ENCODE results near the gene OLFML3.
"Not testable (repeated sequence)": the region's sequence is repeated elsewhere in the genome, so short reads cannot be mapped to it uniquely, and the experiment has no call there.

The OLFML3 gene

DNA sequence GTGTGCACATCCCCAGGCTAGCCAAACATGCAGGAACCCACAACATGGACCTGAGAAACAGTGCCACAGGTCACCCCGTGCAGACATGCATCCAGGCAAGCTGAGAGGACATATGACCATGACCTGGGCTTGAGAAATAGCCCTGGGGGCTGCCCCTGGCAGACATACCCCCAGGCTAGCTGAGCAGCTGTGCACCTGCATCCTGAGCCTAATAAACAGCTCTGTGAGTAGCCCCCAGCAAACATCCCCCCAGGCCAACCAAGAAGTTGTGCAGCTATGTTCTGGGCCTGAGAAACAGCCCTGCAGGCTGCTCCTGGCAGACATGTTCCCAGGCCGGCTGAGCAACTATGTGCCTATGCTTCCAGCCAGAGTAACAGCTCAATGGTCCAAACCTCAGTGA, 14.5 kb downstream of the OLFML3 start:
- DNase-seq: no peak

DNA sequence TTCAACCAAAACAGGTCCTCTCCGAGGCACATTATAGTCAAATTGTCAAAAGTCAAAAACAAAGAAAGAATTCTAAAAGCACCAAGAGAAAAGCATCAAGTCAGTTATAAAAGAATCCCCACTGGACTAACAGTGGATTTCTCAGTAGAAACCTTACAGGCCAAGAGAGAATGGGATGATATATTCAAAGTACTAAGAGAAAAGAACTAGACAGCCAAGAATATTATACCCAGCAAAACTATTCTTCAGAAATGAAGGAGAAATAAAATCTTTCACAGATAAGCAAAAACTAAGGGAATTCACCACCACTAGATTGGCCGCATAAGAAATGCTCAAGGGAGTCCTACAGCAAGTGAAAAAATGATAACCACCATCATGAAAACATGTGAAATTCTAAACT, 16.1 kb downstream of the OLFML3 start:
- DNase-seq: no peak

DNA sequence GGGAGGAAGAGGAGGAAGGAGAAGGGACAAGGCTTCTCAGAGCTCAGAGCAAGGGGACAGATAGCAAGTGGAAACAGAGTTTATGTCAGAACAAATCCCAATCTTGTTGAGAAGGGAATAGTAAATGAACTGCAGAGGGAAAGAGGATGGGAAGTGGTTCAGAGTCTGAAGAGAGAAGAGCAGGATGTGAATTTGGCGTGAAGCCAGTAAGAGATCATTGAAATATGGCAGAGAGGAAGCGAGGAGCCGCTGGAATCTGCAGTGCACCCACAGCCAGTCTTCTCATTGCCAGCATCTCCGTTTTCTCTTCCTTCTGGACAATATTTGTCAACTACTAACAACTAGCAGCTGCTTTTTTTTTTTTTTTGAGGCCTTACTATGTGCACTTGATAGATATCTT, 19.1 kb downstream of the OLFML3 start:
- DNase-seq: no peak

DNA sequence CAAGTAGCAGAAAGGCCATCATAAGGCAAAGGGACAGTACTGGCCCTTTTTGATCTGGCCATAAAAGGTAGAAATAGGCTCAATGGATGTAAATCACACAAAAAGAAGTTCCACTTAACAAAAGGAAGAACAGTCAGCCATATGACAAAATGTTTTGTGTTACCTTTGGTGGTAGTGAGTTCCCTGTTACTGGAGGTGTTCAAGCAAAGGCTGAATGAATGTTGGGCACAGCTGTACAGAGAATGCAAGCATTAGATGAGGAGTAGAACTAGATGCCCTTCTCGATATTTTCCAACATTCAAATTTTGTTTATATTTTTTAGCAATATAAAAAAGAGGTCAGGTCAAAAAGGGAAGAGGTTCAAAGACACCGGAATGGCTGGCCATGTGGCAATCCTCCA, 20.0 kb downstream of the OLFML3 start:
- DNase-seq: no peak

DNA sequence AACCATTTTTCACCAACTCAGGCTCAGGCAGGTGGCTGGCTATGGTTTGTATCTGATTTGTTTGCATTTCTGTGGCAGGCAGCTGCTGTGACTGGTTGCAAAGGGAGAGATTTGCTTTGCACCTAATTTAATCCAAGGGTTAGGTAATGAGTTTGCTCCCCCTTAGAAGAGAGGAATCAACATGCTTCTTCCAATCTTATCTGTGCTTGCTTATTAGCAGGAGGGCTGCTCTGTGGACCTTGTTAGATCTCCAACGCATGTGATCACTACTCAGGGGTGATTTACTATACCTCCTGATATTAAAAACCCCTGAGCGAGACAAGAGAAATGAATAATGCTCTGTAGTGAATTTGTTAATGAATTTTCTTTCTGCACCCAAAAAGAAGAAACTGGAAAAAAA, 20.5 kb downstream of the OLFML3 start:
- DNase-seq: no peak

DNA sequence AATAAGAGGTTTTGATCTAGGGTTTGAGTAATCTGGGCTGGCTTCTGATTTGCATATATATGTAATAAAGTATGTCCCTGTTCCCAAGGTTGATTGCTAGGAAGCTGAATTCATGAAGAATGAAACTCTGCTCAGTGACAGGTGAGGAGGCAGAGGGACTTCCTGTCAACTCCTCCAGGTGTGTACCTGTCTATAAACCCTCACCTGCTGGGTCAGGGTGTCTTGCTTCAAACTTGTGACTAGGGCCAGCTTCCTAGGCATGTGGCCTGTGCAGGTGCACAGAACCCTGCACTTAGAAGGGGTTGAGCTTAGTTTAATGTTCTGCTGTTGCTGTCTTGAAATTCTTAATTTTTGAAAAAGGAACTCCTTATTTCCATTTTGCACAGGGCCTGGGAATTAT, 21.1 kb downstream of the OLFML3 start:
- DNase-seq: no peak

DNA sequence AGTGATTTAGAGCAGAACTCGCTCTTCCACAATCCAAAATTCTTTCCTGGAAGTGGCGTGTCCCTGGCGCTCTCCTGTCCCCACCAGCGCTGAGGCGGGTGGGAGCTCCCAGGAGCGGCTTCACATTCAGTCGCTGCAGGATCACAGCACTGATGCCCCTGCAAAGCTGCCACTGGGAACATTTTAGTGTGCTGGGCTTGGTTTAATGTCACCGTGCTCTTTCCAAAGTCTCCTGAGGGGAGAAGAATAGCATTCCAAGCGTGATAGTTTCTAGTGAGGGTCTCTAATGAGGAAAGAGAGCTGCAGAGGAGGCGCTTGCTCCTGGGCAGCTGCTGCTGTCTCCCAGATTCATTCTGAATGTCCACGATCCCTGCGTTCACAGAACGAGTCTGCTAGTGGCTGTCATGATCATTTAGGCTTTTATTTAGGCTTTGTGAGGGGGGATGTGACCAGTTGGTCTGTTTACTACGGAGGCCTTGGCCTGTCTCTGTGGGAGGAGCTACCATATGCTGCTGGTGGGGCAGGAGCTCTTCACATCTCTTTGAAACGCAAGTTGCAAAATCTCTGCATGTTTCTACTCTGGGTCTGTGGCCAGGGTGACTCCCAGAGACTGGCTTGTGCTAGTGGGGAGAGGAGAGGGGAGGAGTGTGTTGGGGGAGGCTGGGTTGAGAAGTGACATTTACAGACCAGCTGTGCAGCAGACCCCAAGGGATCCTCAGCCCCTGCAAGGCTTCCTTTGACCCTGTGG, 23.4 kb downstream of the OLFML3 start:
- DNase-seq: no peak

DNA sequence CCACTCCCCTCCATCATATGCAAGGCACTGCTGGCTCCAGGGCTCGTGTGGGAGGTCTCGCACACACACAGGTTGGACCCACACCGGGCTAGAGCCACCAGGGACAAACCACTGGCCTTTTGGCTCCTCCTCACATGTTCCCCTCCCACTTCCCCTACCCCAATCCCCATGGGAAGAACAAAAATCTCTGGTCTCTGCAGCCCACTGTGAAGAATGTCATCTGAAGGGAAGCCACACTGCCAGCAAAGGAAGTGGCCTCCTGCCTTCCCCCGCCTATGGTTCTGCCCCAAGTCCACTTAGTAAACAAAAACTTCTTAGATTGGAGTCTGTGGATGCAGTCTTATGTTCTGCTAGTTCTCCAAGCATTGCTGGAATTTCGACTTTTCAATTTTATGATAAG, 24.2 kb downstream of the OLFML3 start:
- no peak for DNase-seq

DNA sequence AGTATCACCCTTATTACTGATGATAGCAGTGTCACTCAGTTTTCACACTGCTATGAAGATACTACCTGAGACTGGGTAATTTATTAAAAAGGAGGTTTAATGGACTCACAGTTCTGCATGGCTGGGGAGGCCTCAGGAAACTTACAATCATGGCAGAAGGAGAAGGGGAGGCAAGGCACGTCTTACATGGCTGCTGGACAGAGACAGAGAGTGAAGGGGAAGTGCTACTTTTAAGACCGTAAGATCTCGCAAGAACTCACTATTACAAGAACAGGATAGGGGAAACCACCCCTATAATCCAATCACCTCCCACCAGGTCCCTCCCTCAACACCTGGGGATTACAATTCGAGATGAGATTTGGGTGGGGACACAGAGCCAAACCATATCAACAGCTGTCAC, 27.6 kb downstream of the OLFML3 start:
- DNase-seq: not testable (repeated sequence)

DNA sequence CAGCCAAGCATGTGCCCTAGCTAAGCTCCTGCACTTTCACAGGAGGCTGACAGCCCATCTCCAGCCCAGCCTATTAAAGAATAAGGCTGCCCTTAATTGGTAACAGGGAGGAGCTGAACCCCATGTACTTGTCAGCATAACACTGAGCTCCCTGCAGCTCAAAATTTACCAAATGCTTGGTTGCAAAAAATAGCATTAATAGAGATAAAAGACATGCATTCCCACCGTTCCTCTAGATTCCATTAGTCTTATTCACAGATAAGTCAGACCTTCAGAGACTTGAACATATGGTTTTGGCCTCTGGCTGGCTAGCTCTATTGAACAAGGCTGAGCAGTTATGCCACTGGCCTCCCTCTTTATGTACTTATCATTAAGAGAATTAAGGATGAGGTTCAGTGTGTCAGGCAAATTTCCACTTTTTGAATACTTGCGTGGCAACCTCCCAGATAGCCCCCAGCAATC, 29.2 kb downstream of the OLFML3 start:
- DNase-seq: no peak

DNA sequence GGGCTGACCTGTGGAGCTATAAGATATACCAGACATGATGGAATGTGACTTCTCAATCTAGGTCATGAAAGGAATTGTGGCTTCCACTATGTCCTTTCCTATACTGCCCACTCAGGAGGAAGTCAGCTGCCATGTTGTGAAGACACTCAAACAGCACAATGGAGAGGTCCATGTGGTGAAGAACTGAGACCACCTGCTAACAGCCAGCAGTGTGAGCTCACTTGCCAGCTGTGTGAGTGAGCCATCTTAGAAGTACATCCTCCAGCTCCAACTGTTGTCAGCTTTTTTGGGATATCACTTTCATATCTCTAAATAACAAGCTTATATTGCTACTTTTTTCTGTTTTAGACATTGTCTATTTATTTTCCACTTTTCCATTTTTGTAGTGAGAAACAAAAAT, 29.7 kb downstream of the OLFML3 start:
- no peak for DNase-seq

DNA sequence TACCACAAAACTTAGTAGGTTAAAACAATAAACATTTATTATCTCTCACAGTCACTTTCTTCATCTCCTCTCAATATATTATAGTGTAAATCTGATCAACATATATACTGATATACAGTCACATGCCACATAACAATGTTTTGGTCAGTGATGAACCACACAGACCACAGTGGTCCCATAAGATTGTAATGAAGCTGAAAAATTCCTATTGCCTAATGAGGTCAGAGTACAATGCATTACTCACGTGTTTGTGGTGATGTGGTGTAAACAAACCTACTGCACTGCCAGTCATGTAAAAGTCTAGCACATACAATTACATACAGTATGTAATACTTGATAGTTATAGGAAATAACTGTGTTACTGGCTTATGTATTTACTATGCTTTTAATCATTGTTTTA, 30.1 kb downstream of the OLFML3 start:
- DNase-seq: no peak

DNA sequence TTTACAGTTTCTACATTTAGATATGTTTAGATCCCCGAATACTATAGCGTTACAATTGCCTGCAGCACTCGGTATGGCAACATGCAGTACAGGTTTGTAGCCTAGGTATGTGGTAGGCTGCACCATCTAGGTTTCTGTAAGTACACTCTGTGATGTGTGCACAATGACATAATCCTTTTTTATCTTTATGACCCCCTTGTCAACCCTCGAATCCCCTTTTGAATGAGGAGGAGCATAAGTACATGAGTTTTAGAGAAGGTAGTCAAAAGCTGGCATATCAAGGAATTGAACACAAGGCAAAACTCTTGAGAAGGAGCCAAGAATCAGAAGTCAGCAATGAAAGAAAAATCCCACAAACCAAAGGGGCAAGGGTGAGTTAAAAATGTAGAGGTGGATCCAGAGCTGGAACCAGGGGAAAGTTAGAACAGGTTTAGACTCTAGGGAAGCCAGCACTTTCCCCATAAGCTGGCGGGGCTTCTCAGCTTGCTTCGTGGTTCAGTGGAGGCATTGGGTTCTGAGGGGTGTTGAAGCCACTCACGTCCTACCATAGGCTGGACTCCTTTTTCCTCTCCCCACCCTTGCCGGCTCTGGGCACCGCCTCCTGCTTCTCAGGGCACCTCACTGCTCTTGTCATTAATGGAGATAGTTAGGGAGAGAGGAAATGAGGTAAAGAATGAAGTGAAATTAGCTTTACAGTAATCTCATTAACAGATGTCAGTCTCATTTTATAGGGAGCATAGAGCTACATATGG, 31.3 kb downstream of the OLFML3 start:
- no peak for DNase-seq

DNA sequence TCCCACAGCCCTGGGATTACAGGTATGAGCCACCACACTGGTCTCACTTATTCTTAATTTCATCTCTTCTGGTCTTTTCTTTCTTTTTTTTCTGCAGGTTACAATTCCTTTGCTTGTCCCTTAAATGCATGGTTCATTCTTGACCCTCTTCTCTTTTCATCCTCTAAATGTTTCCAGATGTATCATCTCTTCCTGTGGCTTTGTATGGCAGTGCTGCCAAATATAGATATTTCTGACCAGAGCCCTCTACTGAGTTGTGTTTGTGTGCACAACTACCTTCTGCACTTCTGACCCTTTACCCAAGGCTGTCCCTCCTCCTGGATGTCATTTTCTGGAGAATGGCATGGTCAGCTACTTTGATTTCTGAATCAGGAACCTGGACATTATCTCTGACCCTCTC, 32.5 kb downstream of the OLFML3 start:
- no peak for DNase-seq

DNA sequence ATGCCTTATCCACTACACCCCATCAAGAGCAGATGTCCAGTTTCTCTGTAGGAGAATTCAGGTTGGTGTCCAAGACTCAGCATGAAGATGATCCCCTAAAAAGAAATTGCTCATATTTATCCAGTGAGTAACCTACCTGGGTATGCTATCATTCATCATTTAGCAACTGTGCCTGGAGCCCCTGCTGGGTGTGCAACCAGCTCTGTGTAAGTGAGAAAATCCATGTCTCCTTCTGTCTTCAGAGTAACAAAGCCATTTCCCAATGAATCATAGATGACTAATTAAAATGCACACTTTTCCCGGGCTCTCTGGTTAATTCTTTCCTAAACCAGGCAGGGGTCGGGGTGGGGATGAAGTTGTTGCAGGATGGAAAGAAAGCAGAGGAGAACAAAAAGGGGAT, 35.8 kb downstream of the OLFML3 start:
- DNase-seq: no peak

DNA sequence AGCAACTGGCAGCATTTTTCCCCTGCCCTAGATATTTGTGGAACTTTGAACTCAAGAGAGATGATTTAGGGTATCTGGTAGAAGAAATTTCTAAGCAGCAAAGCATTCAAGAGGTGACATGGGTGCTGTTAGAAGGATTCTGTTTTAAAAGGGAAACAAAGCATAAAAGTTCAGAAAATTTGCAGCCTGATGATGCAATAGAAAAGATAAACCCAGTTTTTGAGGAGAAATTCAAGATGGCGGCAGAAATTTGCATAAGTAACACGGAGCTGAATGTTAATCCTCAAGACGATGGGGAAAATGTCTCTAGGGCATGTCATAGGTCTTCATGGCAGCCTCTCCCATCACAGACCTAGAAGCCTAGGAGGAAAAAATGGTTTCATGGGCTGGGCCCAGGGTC, 40.5 kb downstream of the OLFML3 start:
- not testable (repeated sequence) for DNase-seq

DNA sequence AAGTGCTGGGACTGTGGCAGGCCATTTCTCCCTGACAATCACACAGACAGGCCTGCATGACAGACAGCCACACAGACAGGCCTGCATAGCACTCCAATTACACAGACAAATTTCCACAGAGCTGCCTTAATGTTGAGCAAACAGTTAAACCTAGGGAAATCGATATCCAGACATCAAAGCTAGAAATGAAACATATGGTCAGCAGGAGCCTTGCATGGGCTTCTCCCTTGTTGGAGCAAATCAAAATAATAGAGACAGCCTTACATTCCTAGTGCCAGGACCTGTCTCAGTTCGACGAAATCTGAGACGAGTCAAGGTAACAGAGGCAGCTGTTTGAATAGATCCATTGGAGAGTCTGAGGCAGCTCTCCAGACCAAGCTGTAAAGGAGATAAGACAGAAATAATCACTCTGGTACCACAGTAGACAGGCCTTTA, 42.4 kb downstream of the OLFML3 start:
- DNase-seq: no peak

DNA sequence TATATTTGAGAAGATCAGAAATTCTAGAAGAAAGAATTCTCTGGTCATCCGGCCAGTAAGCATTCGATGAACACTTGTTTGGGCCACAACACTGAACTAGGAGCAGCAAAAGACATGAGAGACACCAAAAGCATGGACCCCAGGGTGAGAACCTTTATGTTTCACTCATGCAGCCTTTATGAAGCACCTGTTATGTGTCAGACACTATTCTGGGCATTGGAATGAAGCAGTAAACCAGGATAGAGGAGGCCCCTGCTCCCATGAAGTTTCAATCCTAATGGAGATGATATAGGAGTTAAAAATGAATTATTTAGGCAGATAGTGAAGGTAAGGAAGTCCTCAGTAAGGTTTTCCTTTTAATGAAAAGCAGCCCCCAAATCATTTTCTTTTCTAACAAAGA, 43.6 kb downstream of the OLFML3 start:
- no peak for DNase-seq

DNA sequence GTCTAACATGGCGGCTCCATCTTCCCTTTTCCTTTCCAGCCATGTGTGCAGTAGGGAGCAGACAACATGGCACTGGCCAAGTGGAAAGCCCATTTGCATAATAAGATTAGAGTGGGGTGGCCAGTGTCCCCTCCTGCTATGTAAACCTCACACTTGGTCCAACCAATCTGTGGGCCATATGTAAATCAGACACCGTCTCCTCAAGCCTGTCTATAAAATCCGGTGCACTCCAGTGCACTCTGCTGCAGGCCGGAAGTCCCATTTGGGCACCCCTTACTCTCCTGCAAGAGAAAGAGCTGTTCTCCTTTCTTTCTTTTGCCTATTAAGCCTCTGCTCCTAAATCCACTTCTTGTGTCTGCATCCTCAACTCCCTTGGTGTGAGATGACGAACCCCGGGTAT, 44.1 kb downstream of the OLFML3 start:
- DNase-seq: no peak

DNA sequence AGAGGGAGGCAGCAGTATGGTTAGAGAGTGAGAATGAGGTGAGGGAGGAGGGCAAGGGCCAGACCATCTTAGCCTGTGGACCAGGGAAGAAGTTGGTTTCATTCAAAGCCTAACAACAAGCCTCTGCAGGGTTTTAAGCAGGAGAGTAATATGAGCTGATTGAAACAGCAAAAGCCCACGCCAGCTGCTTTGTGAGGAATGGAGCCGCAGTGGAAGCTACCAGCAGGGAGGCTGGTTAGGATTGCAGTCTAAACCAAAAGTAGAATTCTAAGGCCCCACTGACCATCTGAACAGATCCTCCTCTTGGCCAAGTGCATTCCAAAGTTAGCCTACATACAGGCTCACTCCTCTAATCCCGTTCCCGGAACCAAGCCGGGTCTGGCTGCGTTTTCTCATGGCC, 44.8 kb downstream of the OLFML3 start:
- DNase-seq: no peak

DNA sequence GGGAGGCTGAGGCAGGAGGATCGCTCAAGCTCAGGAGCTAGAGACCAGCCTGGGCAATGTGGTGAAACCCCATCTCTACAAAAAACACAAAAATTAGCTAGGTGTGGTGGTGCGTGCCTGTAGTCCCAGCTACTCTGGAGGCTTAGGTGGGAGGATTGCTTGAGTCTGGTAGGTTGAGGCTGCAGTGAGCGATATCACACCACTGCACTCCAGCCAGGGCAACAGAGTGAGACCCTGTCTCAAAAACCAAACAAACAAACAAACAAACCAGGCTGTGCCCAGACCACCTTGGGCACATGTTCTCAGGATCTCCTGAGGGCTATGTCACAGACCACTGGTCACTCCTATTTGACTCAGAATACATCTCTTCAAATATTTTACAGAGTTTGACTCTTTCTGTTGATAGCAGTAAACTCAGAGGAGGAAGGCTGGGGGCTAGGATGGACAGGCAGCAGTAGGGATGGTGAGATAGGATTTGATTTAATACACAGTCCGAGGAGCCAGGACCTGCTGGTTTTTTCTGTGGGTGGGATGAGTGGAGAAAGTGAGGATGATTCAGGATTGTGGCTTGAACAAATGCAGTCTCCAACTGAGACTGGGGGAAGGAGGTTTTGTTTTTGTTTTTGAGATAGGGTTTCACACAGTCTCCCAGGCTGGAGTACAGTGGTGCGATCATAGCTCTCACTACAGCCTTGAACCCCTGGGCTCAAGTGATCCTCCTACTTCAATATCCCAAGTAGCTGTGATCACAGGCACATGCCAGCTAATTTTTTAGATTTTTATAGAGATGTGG, 46.5 kb downstream of the OLFML3 start:
- no peak for DNase-seq

DNA sequence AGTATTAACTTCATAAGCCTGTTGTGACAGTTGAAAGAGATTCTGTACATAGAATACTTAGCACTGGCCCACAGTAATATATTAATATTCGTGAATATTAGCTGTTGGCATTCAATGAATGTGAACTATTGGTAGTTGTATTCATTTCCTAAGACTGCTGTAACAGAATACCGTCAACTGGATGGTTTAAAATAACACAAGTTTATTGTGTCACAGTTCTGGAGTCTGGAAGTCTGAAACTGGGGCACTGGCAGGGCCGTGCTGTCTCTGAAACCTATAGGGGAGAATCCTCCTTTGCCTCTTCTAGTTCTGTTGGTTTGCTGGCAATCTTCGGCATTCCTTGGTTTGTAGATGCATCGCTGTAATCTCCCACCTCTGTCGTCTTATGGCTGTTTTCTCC, 47.5 kb downstream of the OLFML3 start:
- no peak for DNase-seq

Measured in activated naive CD4-positive, alpha-beta T cell treated with anti-CD3 and anti-CD28 coated beads, Interleukin-2, amount 50 U/mL, for 16 hours (primary cell).